Mucosa of rectum (tissue), 2 donors: ENCODE results near the gene CD300C.
"Not testable (repeated sequence)": the region's sequence is repeated elsewhere in the genome, so short reads cannot be mapped to it uniquely, and the experiment has no call there.

Experiments
- H3K27ac ChIP-seq, 2 donors: one replicate each; pipeline ENCODE4 v1.7.0; 2013; ENCODE audit warnings: inconsistent platforms in 2 of 2, low read depth in 2 of 2, low read length in 2 of 2
- H3K27me3 ChIP-seq, 2 donors: one replicate each; pipeline ENCODE4 v1.7.0; 2013; ENCODE audit warnings: low read length in 2 of 2; ENCODE audit not compliant: control insufficient read depth in 2 of 2, insufficient read depth in 2 of 2
- H3K36me3 ChIP-seq, 2 donors: one replicate each; pipeline ENCODE4 v1.7.0; 2013; ENCODE audit warnings: low read length in 2 of 2; ENCODE audit not compliant: control insufficient read depth in 2 of 2, insufficient read depth in 2 of 2
- H3K4me1 ChIP-seq, 2 donors: one replicate each; pipeline ENCODE4 v1.7.0; 2013; ENCODE audit warnings: low read length in 2 of 2, mild to moderate bottlenecking in 1 of 2; ENCODE audit not compliant: control insufficient read depth in 2 of 2, insufficient read depth in 2 of 2
- H3K4me3 ChIP-seq, 2 donors: one replicate each; pipeline ENCODE4 v1.7.0; 2013; ENCODE audit warnings: low read length in 2 of 2
- H3K9ac ChIP-seq, 2 donors: one replicate each; pipeline ENCODE4 v1.7.0; 2013; ENCODE audit warnings: low read length in 2 of 2, low read depth in 1 of 2, mild to moderate bottlenecking in 1 of 2
- H3K9me3 ChIP-seq, 2 donors: one replicate each; pipeline ENCODE4 v1.7.0; 2013; ENCODE audit warnings: low read length in 2 of 2; ENCODE audit not compliant: control insufficient read depth in 2 of 2
- donor health status: healthy.
- donor health status: Normal muscosa, but diverticular disease.

The CD300C gene

DNA sequence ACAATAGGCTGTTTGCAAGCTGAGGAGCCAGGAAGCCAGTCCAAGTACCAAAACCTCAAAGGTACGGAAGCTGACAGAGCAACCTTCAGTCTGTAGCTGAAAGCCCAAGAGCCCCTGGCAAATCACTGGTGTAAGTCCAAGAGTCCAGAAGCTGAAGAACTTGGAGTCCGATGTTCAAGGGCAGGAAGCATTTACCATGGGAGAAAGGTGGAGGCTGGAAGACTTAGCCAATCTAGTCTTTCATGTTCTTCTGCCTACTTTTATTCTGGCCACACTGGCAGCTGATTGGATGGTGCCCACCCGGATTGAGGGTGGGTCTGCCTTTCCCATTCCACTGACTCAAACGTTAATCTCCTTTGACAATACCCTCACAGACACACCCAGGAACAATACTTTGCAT, 30.0 kb downstream of the CD300C start:
- peaks cover 0 to 4% of the 10 kb centered on the region in 2 donors for H3K9me3 ChIP-seq
- no peaks in the 10 kb centered on the region for H3K4me1 ChIP-seq
- no peak overlapping the region for H3K27ac ChIP-seq
- H3K9ac ChIP-seq, result no peak overlapping the region
- H3K4me3 ChIP-seq, result no peak overlapping the region
- H3K27me3 ChIP-seq, result no peaks in the 10 kb centered on the region
- no peaks in the 10 kb centered on the region for H3K36me3 ChIP-seq

DNA sequence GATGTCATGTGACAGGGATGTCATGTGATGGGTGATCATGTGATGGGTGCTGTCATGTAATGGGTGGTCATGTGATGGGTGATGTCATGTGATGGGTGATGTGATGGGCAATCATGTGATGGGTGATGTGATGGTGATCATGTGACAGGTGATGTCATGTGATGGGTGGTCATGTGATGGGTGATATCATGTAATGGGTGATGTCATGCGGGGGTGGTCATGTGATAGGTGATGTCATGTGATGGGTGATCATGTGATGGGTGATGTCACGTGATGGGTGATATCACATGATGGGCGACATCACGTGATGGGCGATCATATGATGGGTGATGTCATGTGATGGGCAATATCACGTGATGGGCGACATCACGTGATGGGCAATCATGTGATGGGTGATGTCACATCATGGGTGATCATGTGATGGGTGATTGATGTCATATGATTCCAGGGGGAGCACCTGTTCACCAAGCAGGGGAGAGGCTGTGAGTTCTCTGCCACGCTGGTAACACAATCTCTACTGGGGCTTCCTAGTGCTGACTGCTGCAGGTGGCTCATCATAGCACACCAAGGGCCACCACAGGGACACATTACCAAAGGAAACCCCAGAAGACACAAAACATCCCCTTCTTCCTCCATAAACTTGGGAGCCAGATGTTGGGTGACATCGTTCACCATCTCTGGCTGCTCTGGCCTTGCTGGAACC, 31.1 kb downstream of the CD300C start:
- no peaks in the 10 kb centered on the region for H3K36me3 ChIP-seq
- peaks cover 0 to 4% of the 10 kb centered on the region in 2 donors for H3K9me3 ChIP-seq
- H3K9ac ChIP-seq, result no peak overlapping the region
- no peaks in the 10 kb centered on the region for H3K4me1 ChIP-seq
- H3K27ac ChIP-seq, result no peak overlapping the region
- H3K4me3 ChIP-seq, result no peak overlapping the region
- no peaks in the 10 kb centered on the region for H3K27me3 ChIP-seq

DNA sequence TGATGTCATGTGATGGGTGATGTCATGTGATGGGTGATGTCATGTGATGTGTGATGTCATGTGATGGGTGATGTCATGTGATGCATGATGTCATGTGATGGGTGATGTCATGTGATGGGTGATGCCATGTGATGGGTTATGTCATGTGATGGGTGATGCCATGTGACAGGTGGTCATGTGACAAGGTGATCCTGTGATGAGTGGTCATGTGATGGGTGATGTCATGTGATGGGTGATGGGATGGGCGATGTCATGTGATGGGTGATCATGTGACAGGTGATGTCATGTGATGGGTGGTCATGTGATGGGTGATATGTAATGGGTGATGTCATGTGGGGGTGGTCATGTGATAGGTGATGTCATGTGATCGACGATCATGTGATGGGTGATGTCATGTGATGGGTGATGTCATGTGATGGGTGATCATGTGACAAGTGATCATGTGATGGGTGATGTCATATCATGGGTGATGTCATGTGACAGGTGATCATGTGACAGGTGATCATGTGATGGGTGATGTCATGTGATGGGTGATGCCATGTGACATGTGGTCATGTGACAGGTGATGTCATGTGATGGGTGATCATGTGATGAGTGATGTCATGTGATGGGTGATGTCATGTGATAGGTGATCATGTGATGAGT, 31.8 kb downstream of the CD300C start:
- Histone ChIP-seq H3K4me3 (no peak overlapping the region), H3K9me3 (peaks cover 0 to 4% of the 10 kb centered on the region in 2 donors), H3K36me3 (no peaks in the 10 kb centered on the region), H3K4me1 (no peaks in the 10 kb centered on the region), H3K27me3 (no peaks in the 10 kb centered on the region), H3K27ac (no peak overlapping the region), H3K9ac (no peak overlapping the region)

DNA sequence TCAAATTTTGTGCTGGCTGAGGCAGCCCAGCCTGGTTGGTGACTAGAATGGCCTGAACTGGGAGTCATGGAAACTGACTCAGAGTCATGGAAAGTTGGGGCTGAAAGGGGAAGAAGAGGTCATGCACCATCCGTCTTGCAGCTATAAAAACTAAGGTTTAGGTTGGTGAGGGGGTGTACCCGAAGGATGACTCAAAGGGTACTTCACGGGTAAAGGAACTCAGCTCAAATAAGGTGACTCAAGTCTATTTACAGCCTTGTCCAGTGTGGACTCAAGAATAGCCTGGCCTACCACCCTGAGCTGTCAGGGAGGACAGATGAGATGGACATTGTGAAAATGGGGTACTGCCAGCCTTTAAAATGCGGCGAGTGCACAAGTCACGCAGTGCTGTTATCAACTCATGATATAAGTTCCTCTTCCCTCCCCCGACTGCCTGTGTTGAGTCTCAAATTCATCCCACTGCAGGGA, 33.3 kb downstream of the CD300C start:
- H3K4me3 ChIP-seq, result no peak overlapping the region
- peak overlapping the region in 1 of 2 donors; percentile 43 for H3K27ac ChIP-seq
- no peaks in the 10 kb centered on the region for H3K36me3 ChIP-seq
- no peaks in the 10 kb centered on the region for H3K4me1 ChIP-seq
- no peaks in the 10 kb centered on the region for H3K27me3 ChIP-seq
- peaks cover 0 to 4% of the 10 kb centered on the region in 2 donors for H3K9me3 ChIP-seq
- no peak overlapping the region for H3K9ac ChIP-seq

DNA sequence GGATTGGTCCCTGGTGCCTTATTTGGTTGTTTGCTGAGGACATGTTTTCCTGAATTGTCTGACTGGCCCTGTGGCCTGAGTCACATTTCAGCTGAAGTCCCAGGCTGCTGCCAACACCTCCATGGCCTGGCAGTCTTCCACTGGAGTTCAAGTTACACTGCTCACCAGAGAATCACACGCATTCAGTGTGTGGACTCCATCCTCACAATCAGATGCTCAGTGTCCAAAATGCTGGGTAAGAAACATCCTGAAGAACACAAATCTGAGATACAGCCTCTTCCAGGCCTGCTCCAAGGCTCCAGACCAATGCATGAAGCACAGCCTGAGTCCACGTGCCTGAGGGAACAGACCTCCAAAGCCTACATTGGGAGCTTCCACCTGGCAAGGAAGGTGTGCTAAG, 33.9 kb downstream of the CD300C start:
- Histone ChIP-seq H3K27ac (peak overlapping the region in 1 of 2 donors; percentile 18), H3K4me3 (no peak overlapping the region), H3K36me3 (no peaks in the 10 kb centered on the region), H3K4me1 (no peaks in the 10 kb centered on the region), H3K9ac (no peak overlapping the region), H3K9me3 (peaks cover 0 to 4% of the 10 kb centered on the region in 2 donors), H3K27me3 (no peaks in the 10 kb centered on the region)

DNA sequence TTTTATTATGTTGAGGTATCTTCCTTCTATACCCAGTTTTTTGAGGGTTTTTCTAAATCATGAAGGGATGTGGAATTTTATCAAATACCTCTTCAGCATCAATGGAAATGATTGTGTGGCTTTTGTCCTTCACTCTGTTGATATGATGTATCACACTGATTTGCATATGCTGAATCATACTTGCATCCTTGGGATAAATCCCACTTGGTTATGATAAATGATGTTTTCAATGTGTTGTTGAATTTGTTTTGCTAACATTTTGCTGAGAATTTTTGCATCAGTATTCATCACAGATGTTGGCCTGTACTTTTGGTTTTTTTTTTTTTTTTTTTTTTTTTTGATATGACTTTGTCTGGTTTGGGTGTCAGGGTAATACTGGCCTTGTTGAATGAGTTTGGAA, 37.8 kb downstream of the CD300C start:
- Histone ChIP-seq H3K9ac (no peak overlapping the region), H3K27ac (no peak overlapping the region), H3K36me3 (no peaks in the 10 kb centered on the region), H3K4me1 (no peaks in the 10 kb centered on the region), H3K9me3 (no peaks in the 10 kb centered on the region), H3K4me3 (no peak overlapping the region), H3K27me3 (no peaks in the 10 kb centered on the region)

DNA sequence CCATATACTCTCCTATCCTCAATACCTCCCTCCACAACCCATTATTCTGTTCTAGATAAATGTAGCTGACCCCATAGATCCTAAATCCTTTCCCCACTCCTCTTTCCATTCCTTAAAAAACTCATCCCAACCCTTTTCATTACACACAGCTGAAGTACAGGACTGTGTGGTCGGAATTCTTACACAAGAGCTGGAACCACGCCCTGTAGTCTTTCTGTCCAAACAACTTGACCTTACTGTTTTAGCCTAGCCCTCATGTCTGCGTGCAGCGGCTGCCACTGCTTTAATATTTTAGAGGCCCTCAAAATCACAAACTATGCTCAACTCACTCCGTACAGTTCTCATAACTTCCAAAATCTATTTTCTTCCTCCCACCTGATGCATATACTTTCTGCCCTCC, 42.0 kb downstream of the CD300C start:
- not testable (repeated sequence) for H3K9ac ChIP-seq

DNA sequence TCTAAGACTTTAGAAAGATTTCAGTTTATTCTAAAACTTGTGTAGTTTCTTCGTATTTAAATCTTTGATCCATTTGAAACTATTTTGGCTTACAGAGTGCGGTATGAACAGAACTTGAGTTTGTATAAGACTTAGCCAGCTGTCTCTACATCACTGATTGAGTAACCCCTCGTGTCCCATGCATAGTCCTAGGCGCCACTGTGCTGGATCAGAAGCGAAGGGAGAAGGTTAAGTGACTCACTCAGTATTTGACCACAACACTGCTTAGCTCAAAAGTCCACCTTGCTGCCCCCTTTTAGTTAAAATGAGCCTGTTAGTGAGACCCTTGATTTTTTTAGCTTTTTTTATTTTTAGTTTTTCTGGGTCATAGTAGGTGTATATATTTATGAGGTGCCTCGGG, 43.1 kb downstream of the CD300C start:
- no peaks in the 10 kb centered on the region for H3K36me3 ChIP-seq
- no peak overlapping the region for H3K27ac ChIP-seq
- H3K9me3 ChIP-seq, result no peaks in the 10 kb centered on the region
- no peaks in the 10 kb centered on the region for H3K4me1 ChIP-seq
- no peaks in the 10 kb centered on the region for H3K27me3 ChIP-seq
- no peak overlapping the region for H3K4me3 ChIP-seq
- no peak overlapping the region for H3K9ac ChIP-seq

More for the DNA sequence above, 42.0 kb downstream of the CD300C start:
- H3K27ac ChIP-seq, H3K27me3 ChIP-seq, H3K36me3 ChIP-seq, H3K9me3 ChIP-seq, H3K4me3 ChIP-seq, H3K4me1 ChIP-seq: not testable (repeated sequence)

DNA sequence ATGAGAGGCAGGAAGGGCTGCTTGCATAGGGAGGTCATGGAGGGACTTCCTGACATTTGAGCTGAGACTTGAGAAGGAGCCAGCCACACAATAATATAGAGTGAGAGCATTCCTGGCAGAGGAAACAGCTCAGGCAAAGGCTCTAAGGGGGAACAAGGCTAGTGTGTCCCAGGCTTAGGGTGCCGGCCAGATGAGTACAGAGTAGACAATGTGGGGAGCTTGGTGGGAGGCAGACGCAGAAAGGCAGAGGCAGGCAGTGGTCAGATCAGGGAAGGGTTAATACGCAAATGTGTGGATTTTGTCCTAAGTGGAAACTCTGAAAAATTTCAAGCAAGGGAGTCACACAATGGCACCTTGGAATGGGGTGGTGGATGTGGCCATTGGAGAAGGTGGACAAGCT, 45.9 kb downstream of the CD300C start:
- Histone ChIP-seq H3K36me3 (no peaks in the 10 kb centered on the region), H3K27me3 (no peaks in the 10 kb centered on the region), H3K9ac (no peak overlapping the region), H3K4me3 (no peak overlapping the region), H3K27ac (no peak overlapping the region), H3K9me3 (no peaks in the 10 kb centered on the region), H3K4me1 (no peaks in the 10 kb centered on the region)

DNA sequence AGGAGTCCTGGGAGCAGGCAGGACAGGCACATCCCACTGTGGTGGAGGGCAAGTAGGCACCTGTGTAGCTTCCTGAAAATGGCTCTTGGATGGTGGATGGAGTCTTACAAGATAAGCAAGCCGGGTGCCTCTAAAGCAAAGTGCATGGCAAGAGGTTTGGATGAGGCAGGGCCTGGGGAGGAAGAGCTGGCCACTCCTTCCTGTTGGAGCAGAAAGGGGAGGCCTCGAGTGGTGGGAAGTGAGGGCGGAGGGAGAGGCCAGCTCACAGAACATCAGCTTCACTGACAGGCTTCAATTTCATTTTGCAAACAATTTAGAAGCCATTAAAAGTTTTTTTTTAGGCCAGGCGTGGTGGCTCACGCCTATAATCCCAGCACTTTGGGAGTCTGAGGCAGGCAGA, 48.4 kb downstream of the CD300C start:
- no peaks in the 10 kb centered on the region for H3K4me1 ChIP-seq
- no peaks in the 10 kb centered on the region for H3K27me3 ChIP-seq
- H3K36me3 ChIP-seq, result no peaks in the 10 kb centered on the region
- H3K27ac ChIP-seq, result no peak overlapping the region
- no peak overlapping the region for H3K4me3 ChIP-seq
- no peaks in the 10 kb centered on the region for H3K9me3 ChIP-seq
- no peak overlapping the region for H3K9ac ChIP-seq
